HFF-Myc (cell line): ENCODE results near the gene SMAD3.

Experiments
- DNase-seq: peaks from one replicate; pipeline ENCODE4 v3.0.0-alpha.2; 2011; ENCODE audit warnings: low read depth; ENCODE audit errors: extremely low read depth
- H3K4me3 ChIP-seq: replicated peaks from 2 replicates; pipeline ENCODE4 v1.5.1; 2011; ENCODE audit warnings: low read depth, mild to moderate bottlenecking, control low read depth, low read length
- CTCF ChIP-seq: IDR thresholded peaks from 2 replicates; pipeline ENCODE4 v1.5.1; 2012; ENCODE audit warnings: mild to moderate bottlenecking, low read depth, low read length, control low read depth; ENCODE audit errors: missing control alignments

SMAD3 gene

DNA sequence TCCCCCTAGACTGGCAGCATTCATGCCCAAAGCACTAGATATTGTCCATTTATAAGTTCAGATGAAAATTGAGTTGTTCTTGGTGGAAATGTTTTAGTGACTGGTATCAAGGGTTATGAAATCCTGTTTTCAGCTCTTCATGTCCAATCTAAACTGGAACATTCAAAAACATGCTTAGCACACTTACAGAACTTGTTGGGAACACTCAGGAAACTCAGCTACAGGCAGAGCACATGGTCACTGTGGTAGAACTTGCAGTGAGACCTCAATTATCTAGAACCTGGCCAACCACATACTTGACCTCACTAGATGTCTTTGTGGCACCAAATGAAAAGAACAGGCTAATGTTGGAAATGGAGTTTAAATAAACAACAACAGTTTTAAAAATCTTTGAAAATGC is 88.8 kb downstream of the SMAD3 start:
- no peak for TF ChIP-seq CTCF
- H3K4me3 ChIP-seq, result no peak overlapping the region
- no peak for DNase-seq

- DNase-seq, result no peak
- TF ChIP-seq CTCF, result no peak
- no peak overlapping the region for H3K4me3 ChIP-seq
Observed at GRCh38 chr15:67156426-67156825, 91.0 kb downstream of the SMAD3 start.

- TF ChIP-seq CTCF, result no peak
- DNase-seq, result no peak
- H3K4me3 ChIP-seq, result no peak overlapping the region
Observed at GRCh38 chr15:67156834-67157233, 91.4 kb downstream of the SMAD3 start.

DNA sequence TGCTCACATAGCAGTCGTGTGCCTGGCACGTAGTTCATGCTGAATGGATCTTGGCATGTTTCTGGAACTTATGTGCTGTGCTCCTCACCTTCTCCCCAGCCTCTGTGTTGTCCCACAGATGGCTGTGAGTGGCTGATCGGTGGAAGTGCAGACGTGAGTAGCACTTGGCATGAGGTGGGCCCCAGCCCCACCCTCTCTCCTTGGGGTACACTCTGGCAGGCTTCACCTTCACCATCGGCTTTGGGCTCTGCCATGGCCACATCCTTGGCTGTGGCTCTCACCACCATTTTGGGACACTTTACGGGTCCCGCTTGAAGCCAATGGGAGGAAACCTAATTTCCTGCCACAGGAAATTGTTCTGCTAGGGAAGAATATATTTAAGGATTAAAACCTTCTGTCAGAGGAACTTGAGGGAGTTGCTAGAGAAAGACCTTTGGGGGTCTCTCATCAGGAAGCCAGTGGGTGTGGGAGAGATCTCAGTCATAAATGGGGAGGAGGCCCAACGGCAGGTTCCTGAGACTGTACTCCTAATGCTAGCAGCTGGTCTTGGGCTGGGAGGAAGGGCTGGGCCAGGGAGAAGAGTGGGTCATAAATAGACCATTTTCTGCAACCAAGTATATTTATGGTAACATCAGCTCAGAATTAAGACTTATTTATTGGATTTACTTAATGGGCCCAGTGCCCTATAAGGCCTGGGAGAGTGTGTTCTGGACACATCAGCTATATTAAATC is 92.3 kb downstream of the SMAD3 start:
- no peak for TF ChIP-seq CTCF
- DNase-seq, result no peak
- no peak overlapping the region for H3K4me3 ChIP-seq

- no peak for DNase-seq
- TF ChIP-seq CTCF, result no peak
- no peak overlapping the region for H3K4me3 ChIP-seq
Observed at GRCh38 chr15:67158367-67158766, 93.0 kb downstream of the SMAD3 start.

DNA sequence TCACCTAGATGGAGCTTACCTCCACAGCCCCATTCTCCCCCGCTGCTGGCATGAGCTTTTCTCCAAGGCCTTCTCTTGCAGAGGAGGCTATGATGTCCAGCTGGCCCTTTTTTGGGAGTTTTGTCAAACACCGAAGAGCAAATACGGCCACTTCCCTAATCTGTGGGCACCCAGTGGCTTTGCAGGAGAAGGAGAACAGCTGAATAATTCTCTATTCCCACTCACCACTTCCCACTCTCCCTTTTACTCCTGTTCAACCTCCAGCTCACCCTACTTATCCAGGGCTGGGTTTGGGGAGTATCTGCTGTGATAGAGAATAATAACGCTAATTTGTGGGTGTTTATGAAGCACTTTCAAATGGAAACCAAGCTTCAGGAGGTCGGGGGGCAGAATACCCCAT is 96.0 kb downstream of the SMAD3 start:
- no peak for DNase-seq
- TF ChIP-seq CTCF, result no peak
- no peak overlapping the region for H3K4me3 ChIP-seq

GRCh38 chr15:67161881-67162280 is 96.5 kb downstream of the SMAD3 start:
- no peak overlapping the region for H3K4me3 ChIP-seq
- no peak for DNase-seq
- no peak for TF ChIP-seq CTCF
